H9 (cell line): ENCODE measurements around the gene NTSR2. TPM values are rescaled to one million over a fixed set of nuclear protein-coding genes. Genes with fewer than 3 reads are reported as not detected.

ENCODE experiments used
- DNase-seq: peaks from one replicate; pipeline ENCODE4 v3.0.0-alpha.2; 2017
- H2AFZ ChIP-seq: one replicate; pipeline ENCODE4 v1.6.1; 2013; ENCODE audit warnings: mild to moderate bottlenecking, low read length, control low read depth, moderate library complexity
- H2AK5ac ChIP-seq: 2 replicates; pipeline ENCODE4 v1.6.1; 2013; ENCODE audit warnings: low read length, control low read depth, mixed read lengths; ENCODE audit not compliant: insufficient read length
- H2BK120ac ChIP-seq: one replicate; pipeline ENCODE4 v1.6.1; 2013; ENCODE audit warnings: low read depth, mild to moderate bottlenecking, low read length, control low read depth, inconsistent platforms; ENCODE audit not compliant: poor library complexity, severe bottlenecking
- H2BK12ac ChIP-seq: 2 replicates; pipeline ENCODE4 v1.6.1; 2013; ENCODE audit warnings: low read length, control low read depth, mixed read lengths, low read depth; ENCODE audit not compliant: insufficient read length
- H2BK15ac ChIP-seq: 2 replicates; pipeline ENCODE4 v1.6.1; 2013; ENCODE audit warnings: low read depth, low read length, control low read depth
- H2BK20ac ChIP-seq: one replicate; pipeline ENCODE4 v1.6.1; 2013; ENCODE audit warnings: low read depth, mild to moderate bottlenecking, low read length, control low read depth, inconsistent platforms; ENCODE audit not compliant: poor library complexity, severe bottlenecking
- H2BK5ac ChIP-seq: 2 replicates; pipeline ENCODE4 v1.6.1; 2013; ENCODE audit warnings: low read length, control low read depth, mixed read lengths; ENCODE audit not compliant: insufficient read length
- H3K14ac ChIP-seq: 2 replicates; pipeline ENCODE4 v1.6.1; 2013; ENCODE audit warnings: low read length, control low read depth; ENCODE audit not compliant: insufficient read depth
- H3K18ac ChIP-seq: 2 replicates; pipeline ENCODE4 v1.6.1; 2013; ENCODE audit warnings: low read depth, mild to moderate bottlenecking, mixed read lengths, low read length, control low read depth; ENCODE audit not compliant: insufficient read length
- H3K23ac ChIP-seq: 2 replicates; pipeline ENCODE4 v1.6.1; 2013; ENCODE audit warnings: low read length, control low read depth, mixed read lengths, low read depth; ENCODE audit not compliant: insufficient read length
- H3K23me2 ChIP-seq: 2 replicates; pipeline ENCODE4 v1.6.1; 2013; ENCODE audit warnings: low read depth, mild to moderate bottlenecking, mixed read lengths, low read length, control low read depth; ENCODE audit not compliant: insufficient read length, poor library complexity, severe bottlenecking
- H3K27ac ChIP-seq: 2 replicates; pipeline ENCODE4 v1.5.1; 2013; ENCODE audit warnings: low read length, control low read depth, mixed read lengths, low read depth; ENCODE audit not compliant: insufficient read length
- H3K27me3 ChIP-seq: 2 replicates; pipeline ENCODE4 v1.6.1; 2013; ENCODE audit warnings: low read length, control low read depth, inconsistent platforms; ENCODE audit not compliant: insufficient read depth
- H3K4ac ChIP-seq: 2 replicates; pipeline ENCODE4 v1.6.1; 2013; ENCODE audit warnings: low read depth, mild to moderate bottlenecking, control low read depth, inconsistent platforms, low read length, moderate library complexity
- H3K4me1 ChIP-seq: 2 replicates; pipeline ENCODE4 v1.6.1; 2013; ENCODE audit warnings: low read length, control low read depth, inconsistent platforms; ENCODE audit not compliant: insufficient read depth
- H3K4me2 ChIP-seq: 2 replicates; pipeline ENCODE4 v1.6.1; 2013; ENCODE audit warnings: low read length, control low read depth, mixed read lengths; ENCODE audit not compliant: insufficient read length, insufficient read depth
- H3K56ac ChIP-seq: 2 replicates; pipeline ENCODE4 v1.6.1; 2013; ENCODE audit warnings: low read depth, mild to moderate bottlenecking, mixed read lengths, low read length, control low read depth; ENCODE audit not compliant: insufficient read length
- H3K79me1 ChIP-seq: 2 replicates; pipeline ENCODE4 v1.6.1; 2013; ENCODE audit warnings: low read depth, mild to moderate bottlenecking, moderate library complexity, low read length, control low read depth, inconsistent platforms; ENCODE audit not compliant: insufficient read depth, poor library complexity, severe bottlenecking
- H3K79me2 ChIP-seq: 2 replicates; pipeline ENCODE4 v1.6.1; 2013; ENCODE audit warnings: low read length, control low read depth, inconsistent platforms; ENCODE audit not compliant: insufficient read depth
- H3K9ac ChIP-seq: 2 replicates; pipeline ENCODE4 v1.6.1; 2013; ENCODE audit warnings: low read length, control low read depth, mixed read lengths; ENCODE audit not compliant: insufficient read length; ENCODE audit errors: extremely low read depth
- H3K9me3 ChIP-seq: one replicate; pipeline ENCODE4 v1.6.1; 2013; ENCODE audit warnings: low read depth, low read length, inconsistent platforms; ENCODE audit not compliant: control insufficient read depth
- H3T11ph ChIP-seq: one replicate; pipeline ENCODE4 v1.6.1; 2013; ENCODE audit warnings: mild to moderate bottlenecking, low read length, control low read depth, inconsistent platforms
- H4K20me1 ChIP-seq: one replicate; pipeline ENCODE4 v1.6.1; 2013; ENCODE audit not compliant: control insufficient read depth, insufficient read length, insufficient read depth
- H4K5ac ChIP-seq: 2 replicates; pipeline ENCODE4 v1.6.1; 2013; ENCODE audit warnings: low read depth, mild to moderate bottlenecking, mixed read lengths, low read length, control low read depth; ENCODE audit not compliant: insufficient read length
- H4K8ac ChIP-seq: replicated peaks from 2 replicates; pipeline ENCODE4 v1.6.1; 2013; ENCODE audit warnings: low read length, control low read depth, mixed read lengths, low read depth; ENCODE audit not compliant: insufficient read length
- H4K91ac ChIP-seq: 2 replicates; pipeline ENCODE4 v1.6.1; 2013; ENCODE audit warnings: low read depth, mild to moderate bottlenecking, moderate library complexity, mixed read lengths, low read length, control low read depth; ENCODE audit not compliant: insufficient read length
- H3K27ac Mint-ChIP-seq, 3 experiments: 2 replicates in 2 of 3; 3 replicates in 1 of 3; pipeline ENCODE4 v1.8.0; 2020 to 2021; ENCODE audit warnings: mixed read lengths in 3 of 3, mild to moderate bottlenecking in 1 of 3, moderate library complexity in 1 of 3
- H3K27me3 Mint-ChIP-seq: 2 replicates; pipeline ENCODE4 v1.8.0; 2021; ENCODE audit warnings: low read depth, mild to moderate bottlenecking, moderate library complexity, mixed read lengths
- H3K36me3 Mint-ChIP-seq, 3 experiments: 2 replicates in 2 of 3; 3 replicates in 1 of 3; pipeline ENCODE4 v1.8.0; 2020 to 2021; ENCODE audit warnings: low read depth in 3 of 3, mixed read lengths in 3 of 3; ENCODE audit not compliant: insufficient read depth in 1 of 3
- H3K4me1 Mint-ChIP-seq, 2 experiments: 2 replicates each; pipeline ENCODE4 v1.8.0; 2020; ENCODE audit warnings: mixed read lengths in 2 of 2
- H3K4me3 Mint-ChIP-seq, 2 experiments: 2 replicates in 1 of 2; 3 replicates in 1 of 2; pipeline ENCODE4 v1.8.0; 2020 to 2021; ENCODE audit warnings: mild to moderate bottlenecking in 2 of 2, mixed read lengths in 2 of 2, moderate library complexity in 1 of 2
- H3K9me3 Mint-ChIP-seq, 2 experiments: 2 replicates in 1 of 2; 3 replicates in 1 of 2; pipeline ENCODE4 v1.8.0; 2020; ENCODE audit warnings: mild to moderate bottlenecking in 2 of 2, mixed read lengths in 2 of 2, moderate library complexity in 1 of 2
- WGBS: extraction: QIAGEN DNeasy Blood & Tissue Kit; methylation state at CpG from one replicate; pipeline ENCODE4 v1.1.7; 2013; ENCODE audit warnings: missing lambda C conversion rate, low lambda C conversion rate, mixed read lengths; ENCODE audit not compliant: insufficient read length; ENCODE audit errors: extremely low coverage; 5-methylcytosine and 5-hydroxymethylcytosine counted together
- total RNA-seq: library from RNA; stranded (reverse); gene quantifications from 2 replicates; pipeline ENCODE4 v1.2.1, GENCODE V29; 2021
- TF ChIP-seq, protein P1 (sequence below): fragments of 200-600 bp; sonication (generic); conservative IDR thresholded peaks from 3 replicates; pipeline ENCODE4 v1.8.0; 2021; ENCODE audit warnings: antibody characterized with exemption, mild to moderate bottlenecking

NTSR2 gene
- total RNA-seq, 1 experiment from 2014 or later = not detected

DNA sequence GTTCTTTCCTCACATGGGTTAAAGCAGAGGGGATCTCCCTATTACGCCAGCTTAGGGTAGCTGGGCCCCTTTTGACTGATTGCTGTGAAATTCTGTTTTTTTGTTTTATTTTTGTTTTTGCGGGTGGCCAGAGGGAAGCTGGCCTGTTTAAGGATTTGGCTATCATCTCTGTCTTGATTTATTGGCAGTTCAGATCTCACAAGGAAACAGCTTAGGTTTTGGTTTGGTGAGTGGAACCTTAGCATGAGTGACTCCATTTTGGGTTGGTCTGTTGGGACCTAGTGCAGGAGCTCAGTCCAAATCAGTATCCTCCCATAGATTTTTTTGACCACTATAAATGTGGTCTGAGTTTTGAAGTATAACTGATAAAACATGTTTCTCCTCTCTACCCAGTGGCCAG lies 25.6 kb upstream of the NTSR2 start:
- Mint-ChIP-seq H3K4me1 (no peaks in the 10 kb centered on the region; a peak in 1 of 4 replicates), H3K36me3 (no peaks in the 10 kb centered on the region), H3K4me3 (no peak overlapping the region), H3K27ac (no peak overlapping the region), H3K27me3 (no peaks in the 10 kb centered on the region), H3K9me3 (no peaks in the 10 kb centered on the region)
- Histone ChIP-seq H3K4me2 (no peak overlapping the region), H3K4me1 (no peaks in the 10 kb centered on the region), H3K56ac (no peak overlapping the region), H2BK15ac (no peak overlapping the region), H2BK120ac (no peak overlapping the region), H3K79me2 (no peaks in the 10 kb centered on the region), H3K18ac (no peak overlapping the region), H3K9me3 (no peaks in the 10 kb centered on the region), H2AFZ (no peak overlapping the region), H4K20me1 (no peaks in the 10 kb centered on the region), H3K27ac (no peak overlapping the region), H3K23ac (no peak overlapping the region), H3K79me1 (no peaks in the 10 kb centered on the region), H3K4ac (no peak overlapping the region), H3K27me3 (no peaks in the 10 kb centered on the region), H4K5ac (no peak overlapping the region), H3K9ac (no peak overlapping the region), H2BK12ac (no peak overlapping the region), H3T11ph (no peak overlapping the region), H2BK5ac (no peak overlapping the region), H4K91ac (no peak overlapping the region), H2BK20ac (no peak overlapping the region), H4K8ac (no peak overlapping the region), H3K14ac (no peak overlapping the region), H3K23me2 (no peaks in the 10 kb centered on the region), H2AK5ac (no peak overlapping the region)
- no peak for DNase-seq
- TF ChIP-seq, protein P1, sequence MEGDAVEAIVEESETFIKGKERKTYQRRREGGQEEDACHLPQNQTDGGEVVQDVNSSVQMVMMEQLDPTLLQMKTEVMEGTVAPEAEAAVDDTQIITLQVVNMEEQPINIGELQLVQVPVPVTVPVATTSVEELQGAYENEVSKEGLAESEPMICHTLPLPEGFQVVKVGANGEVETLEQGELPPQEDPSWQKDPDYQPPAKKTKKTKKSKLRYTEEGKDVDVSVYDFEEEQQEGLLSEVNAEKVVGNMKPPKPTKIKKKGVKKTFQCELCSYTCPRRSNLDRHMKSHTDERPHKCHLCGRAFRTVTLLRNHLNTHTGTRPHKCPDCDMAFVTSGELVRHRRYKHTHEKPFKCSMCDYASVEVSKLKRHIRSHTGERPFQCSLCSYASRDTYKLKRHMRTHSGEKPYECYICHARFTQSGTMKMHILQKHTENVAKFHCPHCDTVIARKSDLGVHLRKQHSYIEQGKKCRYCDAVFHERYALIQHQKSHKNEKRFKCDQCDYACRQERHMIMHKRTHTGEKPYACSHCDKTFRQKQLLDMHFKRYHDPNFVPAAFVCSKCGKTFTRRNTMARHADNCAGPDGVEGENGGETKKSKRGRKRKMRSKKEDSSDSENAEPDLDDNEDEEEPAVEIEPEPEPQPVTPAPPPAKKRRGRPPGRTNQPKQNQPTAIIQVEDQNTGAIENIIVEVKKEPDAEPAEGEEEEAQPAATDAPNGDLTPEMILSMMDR = no peak
- WGBS = no CpG with 5 or more reads among the region's 2 CpGs
